ENCODE results near the gene GSTM5. TPM values are rescaled to one million over a fixed set of nuclear protein-coding genes. Genes with fewer than 3 reads are reported as not detected.

The GSTM5 gene
- total RNA-seq, 4 donors from 2014 or later: 2.8 to 5.4 (median 3.0) TPM

- no peaks in the 10 kb centered on the region for H3K4me1 ChIP-seq
- no peaks in the 10 kb centered on the region for H3K9me3 ChIP-seq
- H3K4me3 ChIP-seq (replicated peaks in 1 of 3): no peak overlapping the region
- 78 to 88% methylated on average over 9 to 14 of the region's 14 CpGs for WGBS, 2 donors
- TF ChIP-seq POLR2A (IDR thresholded peaks at IDR 0.05): no peak
- TF ChIP-seq CTCF (IDR thresholded peaks at IDR 0.05): no peak
- no peaks in the 10 kb centered on the region for H3K27me3 ChIP-seq
- H3K27ac ChIP-seq: no peak overlapping the region
- H3K36me3 ChIP-seq: no peaks in the 10 kb centered on the region
- no peak for DNase-seq
- intact Hi-C loops (cut with DNase I): no loop called here
Observed at GRCh38 chr1:109761227-109762038, 49.4 kb downstream of the GSTM5 start.

- DNase-seq: no peak
- TF ChIP-seq CTCF (IDR thresholded peaks at IDR 0.05): no peak
- TF ChIP-seq POLR2A (IDR thresholded peaks at IDR 0.05): no peak
- Histone ChIP-seq H3K4me1 (no peaks in the 10 kb centered on the region), H3K27me3 (no peaks in the 10 kb centered on the region), H3K36me3 (no peaks in the 10 kb centered on the region), H3K27ac (no peak overlapping the region), H3K4me3 (replicated peaks in 1 of 3) (no peak overlapping the region), H3K9me3 (no peaks in the 10 kb centered on the region)
- intact Hi-C loops (cut with DNase I): no loop called here
- 92 to 96% methylated on average over 7 of the region's 7 CpGs for WGBS, 2 donors
Observed at GRCh38 chr1:109762039-109762585, 50.1 kb downstream of the GSTM5 start.

- Histone ChIP-seq H3K36me3 (no peaks in the 10 kb centered on the region), H3K27me3 (no peaks in the 10 kb centered on the region), H3K27ac (no peak overlapping the region), H3K9me3 (no peaks in the 10 kb centered on the region), H3K4me3 (replicated peaks in 1 of 3) (no peak overlapping the region), H3K4me1 (no peaks in the 10 kb centered on the region)
- TF ChIP-seq CTCF (IDR thresholded peaks at IDR 0.05) (no peak), POLR2A (IDR thresholded peaks at IDR 0.05) (no peak)
- WGBS, 2 donors: 76 to 85% methylated on average over 9 to 10 of the region's 11 CpGs
- intact Hi-C loops (cut with DNase I): no loop called here
- DNase-seq: no peak
Observed at GRCh38 chr1:109762821-109763645, 51.0 kb downstream of the GSTM5 start.

- no peaks in the 10 kb centered on the region for H3K9me3 ChIP-seq
- H3K27ac ChIP-seq: no peak within 1 kb of the TSS
- TF ChIP-seq CTCF (IDR thresholded peaks at IDR 0.05) (no peak), POLR2A (IDR thresholded peaks at IDR 0.05) (no peak)
- 76 to 88% methylated on average over 4 to 11 of the region's 11 CpGs for WGBS, 2 donors
- H3K27me3 ChIP-seq: no peaks in the 10 kb centered on the region
- intact Hi-C loops (cut with DNase I): no loop called here
- H3K4me1 ChIP-seq: no peaks in the 10 kb centered on the region
- DNase-seq: no peak
- no peak within 1 kb of the TSS for H3K4me3 ChIP-seq (replicated peaks in 1 of 3)
- H3K36me3 ChIP-seq: no peaks in the 10 kb centered on the region
Observed at GRCh38 chr1:109763646-109764415, 51.8 kb downstream of the GSTM5 start, which contains the start of gene EPS8L3. TSS of gene EPS8L3 (minus strand) at chr1:109763923. CDS start at chr1:109761749, 2,174 bp downstream.

Measured in thyroid gland (tissue), 4 donors.